ENCODE measurements around the gene AGBL4. TPM values are rescaled to one million over a fixed set of nuclear protein-coding genes. Genes with fewer than 3 reads are reported as not detected.

Gene AGBL4
- total RNA-seq, 6 experiments from 2014 or later = not detected

DNA sequence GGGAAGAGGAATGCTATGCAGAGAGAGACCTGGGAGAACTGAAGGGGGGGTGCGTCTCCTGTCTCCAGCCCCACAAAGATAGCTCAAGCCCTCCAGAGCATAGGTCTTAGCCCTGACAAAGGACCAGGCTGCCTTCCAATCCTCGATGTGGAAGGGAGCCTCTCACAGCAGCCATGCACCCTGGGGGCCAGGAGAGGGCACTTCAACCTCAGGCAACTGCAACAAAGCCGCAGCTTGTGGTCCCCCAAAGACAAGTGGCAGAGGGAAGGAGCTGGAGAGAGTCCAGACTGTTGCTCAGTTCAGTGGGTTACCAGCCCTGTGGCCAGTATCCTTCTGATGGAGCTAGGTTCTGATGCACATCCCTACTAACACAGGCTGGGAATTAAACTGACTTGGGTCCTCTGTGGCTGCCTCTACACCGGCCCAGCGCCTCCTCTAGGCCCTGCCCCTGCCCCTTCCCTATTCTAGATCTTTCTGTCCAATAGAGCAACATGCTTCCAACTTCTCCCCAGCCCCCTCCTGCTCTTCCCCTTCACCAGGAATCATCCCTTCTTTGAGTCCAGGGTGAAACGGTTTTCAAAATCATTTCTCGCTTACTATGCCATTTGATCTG is 1451.0 kb downstream of the AGBL4 start:
- Mint-ChIP-seq H3K36me3 (ENCODE audit: low read depth) (no peaks in the 10 kb centered on the region), H3K27ac (no peak overlapping the region), H3K4me1 (ENCODE audit: low read depth) (no peaks in the 10 kb centered on the region), H3K9me3 (peaks cover 54% of the 10 kb centered on the region), H3K27me3 (ENCODE audit: insufficient read depth) (no peaks in the 10 kb centered on the region; the same call in 1 of the 2 replicates), H3K4me3 (no peak overlapping the region)
- TF ChIP-seq, protein P1, sequence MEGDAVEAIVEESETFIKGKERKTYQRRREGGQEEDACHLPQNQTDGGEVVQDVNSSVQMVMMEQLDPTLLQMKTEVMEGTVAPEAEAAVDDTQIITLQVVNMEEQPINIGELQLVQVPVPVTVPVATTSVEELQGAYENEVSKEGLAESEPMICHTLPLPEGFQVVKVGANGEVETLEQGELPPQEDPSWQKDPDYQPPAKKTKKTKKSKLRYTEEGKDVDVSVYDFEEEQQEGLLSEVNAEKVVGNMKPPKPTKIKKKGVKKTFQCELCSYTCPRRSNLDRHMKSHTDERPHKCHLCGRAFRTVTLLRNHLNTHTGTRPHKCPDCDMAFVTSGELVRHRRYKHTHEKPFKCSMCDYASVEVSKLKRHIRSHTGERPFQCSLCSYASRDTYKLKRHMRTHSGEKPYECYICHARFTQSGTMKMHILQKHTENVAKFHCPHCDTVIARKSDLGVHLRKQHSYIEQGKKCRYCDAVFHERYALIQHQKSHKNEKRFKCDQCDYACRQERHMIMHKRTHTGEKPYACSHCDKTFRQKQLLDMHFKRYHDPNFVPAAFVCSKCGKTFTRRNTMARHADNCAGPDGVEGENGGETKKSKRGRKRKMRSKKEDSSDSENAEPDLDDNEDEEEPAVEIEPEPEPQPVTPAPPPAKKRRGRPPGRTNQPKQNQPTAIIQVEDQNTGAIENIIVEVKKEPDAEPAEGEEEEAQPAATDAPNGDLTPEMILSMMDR (IDR thresholded peaks at IDR 0.05) = no peak; the same call in 1 of the 2 replicates
- no peak for DNase-seq

DNA sequence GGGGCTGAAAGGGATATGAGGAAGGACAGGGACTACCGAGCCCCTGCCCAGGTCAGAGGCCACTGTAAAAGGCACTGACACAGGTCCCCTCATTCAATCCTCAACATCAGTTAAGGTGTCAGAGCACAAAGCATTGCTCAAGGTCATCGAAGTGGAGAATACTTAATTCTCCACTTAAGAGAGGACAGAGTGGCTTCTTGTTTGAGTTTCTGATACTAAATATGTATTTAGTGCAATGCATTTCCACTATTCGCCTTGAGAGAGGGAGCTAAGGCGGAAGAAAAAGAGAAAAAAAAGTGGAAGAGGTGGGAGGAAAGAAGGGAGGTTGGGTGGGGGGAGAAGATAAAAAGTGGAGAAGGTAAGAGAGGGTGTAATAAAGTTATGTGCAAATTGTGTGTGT is 1451.6 kb downstream of the AGBL4 start:
- TF ChIP-seq, protein P1 (IDR thresholded peaks at IDR 0.05) = no peak
- no peaks in the 10 kb centered on the region for H3K36me3 Mint-ChIP-seq (ENCODE audit: low read depth)
- H3K4me1 Mint-ChIP-seq (ENCODE audit: low read depth) = no peaks in the 10 kb centered on the region
- no peak overlapping the region for H3K4me3 Mint-ChIP-seq
- H3K27ac Mint-ChIP-seq = no peak overlapping the region
- DNase-seq = no peak
- peaks cover 54% of the 10 kb centered on the region for H3K9me3 Mint-ChIP-seq
- no peaks in the 10 kb centered on the region; the same call in 1 of the 2 replicates for H3K27me3 Mint-ChIP-seq (ENCODE audit: insufficient read depth)

DNA sequence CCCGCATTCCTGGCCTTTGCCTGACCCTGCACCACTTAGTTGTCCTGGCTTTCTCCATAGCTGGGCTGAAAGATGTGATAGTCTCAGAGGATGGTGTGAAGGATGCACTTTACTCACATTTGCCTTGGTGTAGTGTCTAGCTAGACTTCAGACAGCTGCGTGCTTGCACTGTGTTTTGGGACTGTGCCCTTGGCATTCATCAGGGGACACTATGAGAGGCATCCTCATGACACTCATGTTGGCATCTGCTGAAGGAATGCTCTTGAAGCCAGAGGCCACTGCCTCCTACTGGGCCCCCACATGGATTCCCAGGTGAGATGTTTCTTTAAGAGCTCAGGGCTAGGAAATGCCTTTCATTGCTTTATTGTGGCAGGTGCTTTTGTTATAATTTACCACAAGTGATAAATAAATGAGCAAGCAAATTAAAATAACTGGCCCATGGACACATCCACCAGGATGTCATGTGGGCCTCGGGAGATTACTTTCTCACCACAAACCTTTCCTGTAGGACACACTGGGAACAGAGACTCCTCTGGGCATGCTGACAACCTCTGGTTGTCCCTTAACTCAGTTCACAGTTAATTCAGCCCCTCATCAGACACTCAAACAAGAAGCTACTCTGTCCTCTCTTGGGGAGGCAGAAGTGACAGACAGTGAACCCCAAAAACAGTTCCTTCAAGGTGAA is 1452.3 kb downstream of the AGBL4 start:
- Mint-ChIP-seq H3K27me3 (ENCODE audit: insufficient read depth) (no peaks in the 10 kb centered on the region; the same call in 1 of the 2 replicates), H3K9me3 (peaks cover 55% of the 10 kb centered on the region), H3K4me3 (no peak overlapping the region), H3K4me1 (ENCODE audit: low read depth) (no peaks in the 10 kb centered on the region), H3K36me3 (ENCODE audit: low read depth) (no peaks in the 10 kb centered on the region), H3K27ac (no peak overlapping the region)
- no peak for DNase-seq
- TF ChIP-seq, protein P1 (IDR thresholded peaks at IDR 0.05) = no peak

DNA sequence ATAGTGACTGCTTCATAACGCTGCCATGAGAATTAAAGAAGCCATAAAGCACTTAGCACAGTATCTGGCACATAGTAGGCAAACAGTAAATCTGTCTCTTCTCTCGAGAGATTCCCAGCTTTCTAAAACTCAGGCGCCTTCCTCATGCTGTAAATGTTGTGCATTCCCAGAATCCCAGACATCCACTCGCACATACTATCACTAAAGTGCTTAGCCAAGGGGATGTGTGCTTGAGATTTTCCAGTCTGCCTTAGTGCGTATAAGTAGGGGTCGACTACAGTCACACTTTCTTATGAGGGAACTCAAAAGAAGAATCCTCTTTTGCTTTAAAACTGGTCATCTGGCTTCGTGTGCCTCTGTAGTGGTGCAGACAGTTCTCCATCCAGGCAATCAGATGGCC is 1453.2 kb downstream of the AGBL4 start:
- no peak for DNase-seq
- TF ChIP-seq, protein P1 (IDR thresholded peaks at IDR 0.05) = no peak
- no peaks in the 10 kb centered on the region for H3K4me1 Mint-ChIP-seq (ENCODE audit: low read depth)
- peaks cover 6% of the 10 kb centered on the region for H3K36me3 Mint-ChIP-seq (ENCODE audit: low read depth)
- peaks cover 55% of the 10 kb centered on the region for H3K9me3 Mint-ChIP-seq
- no peak overlapping the region for H3K4me3 Mint-ChIP-seq
- H3K27ac Mint-ChIP-seq = no peak overlapping the region
- H3K27me3 Mint-ChIP-seq (ENCODE audit: insufficient read depth) = no peaks in the 10 kb centered on the region; the same call in 1 of the 2 replicates

DNA sequence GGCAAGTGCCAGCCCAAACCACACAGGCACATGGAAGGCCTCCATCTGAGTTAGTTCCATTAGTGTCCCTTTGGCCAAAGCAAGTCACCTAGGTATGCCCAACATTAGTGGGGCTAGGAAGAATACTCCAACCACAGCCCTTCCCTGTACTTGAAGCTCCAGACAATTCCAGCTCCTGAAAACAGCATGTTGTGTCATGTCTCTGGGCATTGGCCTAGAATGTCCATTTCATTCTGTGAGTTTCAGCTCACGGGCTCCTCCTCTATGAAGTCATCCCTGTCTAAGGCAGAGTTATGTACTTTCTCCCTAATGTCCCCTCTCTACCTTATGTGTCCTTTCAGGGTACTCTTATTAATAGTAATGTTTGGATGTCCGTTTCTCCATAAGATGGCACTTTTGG is 1455.3 kb downstream of the AGBL4 start:
- TF ChIP-seq, protein P1 (IDR thresholded peaks at IDR 0.05) = no peak
- Mint-ChIP-seq H3K4me3 (no peak overlapping the region), H3K27me3 (ENCODE audit: insufficient read depth) (no peaks in the 10 kb centered on the region; the same call in 1 of the 2 replicates), H3K36me3 (ENCODE audit: low read depth) (peaks cover 6% of the 10 kb centered on the region), H3K4me1 (ENCODE audit: low read depth) (no peaks in the 10 kb centered on the region), H3K27ac (no peak overlapping the region), H3K9me3 (peaks cover 49% of the 10 kb centered on the region)
- no peak for DNase-seq
